ENCODE data around the gene PRPS1.
A peak's percentile ranks its signal among the peaks of the same experiment; 100 is the strongest.

- TF ChIP-seq CTCF (IDR thresholded peaks at IDR 0.05) (no peak), POLR2A (IDR thresholded peaks at IDR 0.05) (peak; percentile 52), POLR2AphosphoS5 (IDR thresholded peaks at IDR 0.05) (peak; percentile 75)
Observed at GRCh38 chrX:107684956-107685385, 56.7 kb downstream of the PRPS1 start.

All from prostate gland (tissue), 2 donors.